Measurements from ENCODE around the gene NAA15.
"Not testable (repeated sequence)": the region's sequence is repeated elsewhere in the genome, so short reads cannot be mapped to it uniquely, and the experiment has no call there.

NAA15 gene

GRCh38 chr4:139301113-139301820 lies at the start of gene NAA15:
TSS of gene NAA15 (plus strand) at chr4:139301505. CDS start at chr4:139301778, 273 bp downstream.
- DNase-seq (ENCODE audit: low read depth) = peak; percentile 98

DNA sequence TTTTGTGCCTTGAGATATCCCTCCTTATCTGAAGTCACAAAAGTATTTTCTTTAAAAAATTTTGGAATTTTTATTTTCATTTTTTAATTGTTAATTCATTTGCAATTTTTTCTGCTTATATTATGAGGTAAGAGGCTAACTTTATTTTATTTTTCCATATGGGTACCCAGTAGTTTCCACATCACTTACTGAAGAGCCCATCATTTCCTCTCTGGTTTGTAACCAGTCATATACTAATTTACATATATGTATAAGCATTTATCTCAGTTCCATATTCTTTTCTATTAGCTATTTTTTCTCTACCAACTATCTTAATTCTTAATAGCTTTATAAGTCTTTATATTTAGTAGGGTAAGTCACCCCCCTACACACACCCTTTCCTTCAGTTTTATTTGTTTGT lies 48.3 kb upstream of the NAA15 start:
- no peak for DNase-seq (ENCODE audit: low read depth)

DNA sequence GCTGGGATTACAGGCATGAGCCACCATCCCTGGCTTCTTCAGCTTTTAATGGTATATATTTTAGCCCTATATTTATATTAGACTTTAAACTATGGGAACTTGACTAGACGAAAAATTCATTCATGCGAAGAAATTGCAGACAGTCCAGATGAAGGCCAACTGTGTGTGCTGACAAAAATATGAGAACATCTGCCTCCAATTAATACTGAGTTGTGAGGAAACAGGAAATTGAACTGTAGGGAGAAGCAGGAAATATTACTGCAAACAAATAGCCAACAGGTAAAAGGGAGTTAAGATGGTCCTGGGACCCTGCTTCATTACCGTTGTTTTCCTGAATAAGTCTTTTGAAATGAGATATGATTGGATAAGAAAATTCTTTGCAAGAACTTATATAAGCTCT lies 47.6 kb upstream of the NAA15 start:
- DNase-seq (ENCODE audit: low read depth) = peak; percentile 41

DNA sequence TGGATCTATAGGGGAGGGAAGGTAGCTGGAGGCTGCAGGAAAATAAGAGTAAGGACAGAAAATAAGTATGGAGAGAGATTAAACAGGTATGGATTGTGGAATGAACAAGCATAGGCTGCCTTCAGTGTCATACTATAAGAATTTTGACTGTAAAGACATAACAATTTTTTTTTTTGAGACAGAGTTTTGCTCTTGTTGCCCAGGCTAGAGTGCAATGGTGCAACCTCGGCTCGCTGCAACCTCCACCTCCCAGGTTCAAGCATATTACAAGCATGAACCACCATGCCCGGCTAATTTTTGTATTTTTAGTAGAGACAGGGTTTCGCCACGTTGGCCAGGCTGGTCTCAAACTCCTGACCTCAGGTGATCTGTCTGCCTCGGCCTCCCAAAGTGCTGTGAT lies 45.7 kb upstream of the NAA15 start:
- DNase-seq (ENCODE audit: low read depth) = not testable (repeated sequence)

DNA sequence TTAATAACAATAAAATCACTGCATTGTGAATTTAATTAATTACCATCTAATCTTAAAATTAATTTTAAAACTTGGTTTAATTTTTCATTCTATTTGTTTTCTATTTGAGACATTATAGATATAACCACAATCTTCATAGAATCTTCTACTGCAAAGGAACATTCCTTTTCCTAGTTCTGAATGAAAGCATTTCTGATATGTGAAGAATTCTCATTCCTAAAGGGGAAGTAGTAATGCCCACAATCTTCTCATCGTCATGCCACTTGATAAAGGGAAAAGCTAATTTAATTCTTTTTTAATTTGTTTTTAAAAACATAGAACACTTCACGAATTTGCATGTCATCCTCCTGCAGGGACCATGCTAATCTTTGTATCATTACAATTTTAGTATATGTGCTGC lies 45.0 kb upstream of the NAA15 start:
- DNase-seq (ENCODE audit: low read depth) = peak; percentile 40

GRCh38 chr4:139265654-139266053 lies 35.7 kb upstream of the NAA15 start:
- no peak for DNase-seq (ENCODE audit: low read depth)

DNA sequence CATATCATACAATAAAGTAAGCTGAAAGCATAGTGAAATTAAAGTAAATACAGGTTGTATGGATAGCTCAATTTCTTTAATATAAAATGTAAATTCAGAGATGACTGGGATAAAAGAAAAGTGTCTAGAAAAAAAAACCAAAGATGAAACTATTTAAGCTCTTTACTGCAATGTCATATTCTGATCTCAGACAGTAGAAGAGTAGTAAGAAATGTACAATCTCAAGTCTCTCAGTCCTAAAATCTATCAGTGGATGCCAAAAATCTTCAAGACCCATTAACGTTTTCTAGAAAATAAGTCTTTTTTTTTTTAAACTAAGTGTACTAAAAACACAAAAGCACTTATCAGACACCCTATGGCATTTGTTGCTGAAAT lies 35.1 kb upstream of the NAA15 start:
- no peak for DNase-seq (ENCODE audit: low read depth)

DNA sequence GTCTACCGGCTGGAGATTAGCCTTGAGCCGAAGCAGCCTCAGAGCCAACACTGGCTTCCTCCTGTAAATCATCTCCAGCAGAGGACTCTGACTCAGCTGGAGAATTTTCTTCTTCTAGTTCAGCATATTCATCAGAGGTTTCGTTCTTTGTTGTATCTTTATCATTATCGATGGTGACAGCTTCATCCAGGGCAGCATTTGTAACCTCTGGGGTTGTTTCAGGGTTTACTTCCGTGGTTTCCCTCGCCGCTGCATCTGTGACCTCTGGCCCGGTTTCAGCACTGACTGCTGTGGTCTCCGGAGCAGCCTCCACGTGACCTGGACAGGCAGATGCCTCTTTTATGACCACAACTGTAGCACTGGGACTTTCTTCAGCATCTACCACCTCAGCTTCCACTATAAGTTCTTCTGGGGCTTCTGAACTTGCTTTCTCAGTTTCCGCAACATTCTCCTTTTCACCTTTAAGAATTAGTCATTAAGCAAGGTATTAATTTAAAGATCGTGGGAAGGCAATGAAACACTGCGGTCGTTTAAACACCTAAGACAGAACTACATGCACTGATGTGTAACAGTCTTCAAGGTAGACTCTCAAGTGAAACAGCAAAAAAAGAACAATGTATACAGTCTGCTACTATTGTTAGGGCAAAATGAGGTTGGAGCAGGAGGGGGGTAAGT lies 34.6 kb upstream of the NAA15 start:
- peak; percentile 92 for DNase-seq (ENCODE audit: low read depth)

DNA sequence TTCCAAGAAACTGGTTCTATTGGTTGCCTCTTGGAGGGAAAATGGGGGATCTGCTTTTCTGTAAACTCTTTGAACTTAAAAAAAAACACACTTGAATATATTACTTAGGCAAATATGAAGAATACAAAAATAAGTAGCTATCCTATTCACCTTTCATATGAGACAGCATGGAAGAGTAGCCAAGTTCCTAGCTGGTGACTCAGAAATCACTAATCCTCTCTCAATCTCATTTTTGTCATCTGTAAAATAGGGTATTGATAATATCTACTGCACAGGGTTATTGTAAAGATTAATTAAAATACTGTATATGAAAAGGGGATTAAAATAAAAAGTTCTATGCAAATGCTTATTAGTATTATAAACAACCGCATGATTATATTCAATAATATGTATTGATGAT lies 34.0 kb upstream of the NAA15 start:
- DNase-seq (ENCODE audit: low read depth) = peak; percentile 39

DNA sequence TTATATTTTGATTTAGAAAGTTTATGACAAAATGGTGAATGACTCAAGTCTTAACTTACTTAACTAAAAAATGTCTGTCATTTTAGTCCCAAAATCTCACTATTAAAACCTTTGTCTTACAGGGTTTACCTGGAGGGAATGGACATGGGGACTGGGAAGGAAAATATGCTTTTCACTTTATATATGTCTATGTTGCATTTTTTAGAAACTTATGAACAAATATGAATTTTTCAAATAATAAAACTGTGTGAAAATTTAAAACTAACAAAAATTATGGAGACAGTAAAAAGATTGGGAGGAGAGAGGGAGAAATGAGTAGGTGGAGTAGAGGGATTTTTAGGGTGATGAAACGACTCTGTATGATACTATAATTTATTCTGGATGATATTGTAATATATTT lies 27.5 kb upstream of the NAA15 start:
- DNase-seq (ENCODE audit: low read depth) = no peak

GRCh38 chr4:139274790-139275189 lies 26.5 kb upstream of the NAA15 start:
- no peak for DNase-seq (ENCODE audit: low read depth)

DNA sequence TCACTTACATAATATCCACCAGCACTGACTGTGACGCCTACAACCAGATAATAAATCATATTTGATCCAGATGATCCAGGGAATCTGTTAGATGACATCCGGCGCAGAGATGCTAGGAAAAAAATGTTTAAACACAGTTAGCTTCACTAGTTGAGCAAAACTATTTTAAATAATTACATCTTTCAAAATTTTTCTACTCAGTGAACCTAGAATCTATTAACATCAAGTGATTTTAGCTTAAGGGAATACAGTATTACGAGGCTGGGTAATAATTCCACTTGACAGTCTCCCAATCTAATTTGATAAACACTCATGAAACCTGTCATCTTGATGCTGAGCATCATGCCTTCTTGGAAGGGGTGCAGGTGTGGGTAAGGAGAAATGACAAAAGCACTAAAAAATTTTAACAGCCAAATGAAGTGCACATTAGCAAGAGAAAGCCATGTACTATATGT lies 26.0 kb upstream of the NAA15 start:
- no peak for DNase-seq (ENCODE audit: low read depth)

DNA sequence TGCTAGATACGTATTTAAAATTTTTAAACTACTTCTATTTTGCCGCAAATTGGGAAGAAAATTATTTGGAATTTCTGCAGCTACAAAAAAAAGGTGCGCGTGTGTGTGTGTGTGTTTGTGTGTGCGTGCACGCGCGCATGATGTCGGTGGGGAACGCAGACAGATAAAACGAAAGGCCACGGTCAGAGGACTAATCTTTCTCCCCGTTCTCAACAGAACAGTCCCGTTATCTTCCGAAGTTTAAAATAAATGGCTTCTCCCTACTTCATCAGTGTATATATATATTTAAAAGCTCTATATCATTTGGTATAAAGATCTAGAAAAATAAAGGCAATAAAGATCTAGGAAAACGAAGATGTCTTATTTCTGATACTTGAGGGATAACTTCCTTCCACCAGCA lies 22.8 kb upstream of the NAA15 start:
- no peak for DNase-seq (ENCODE audit: low read depth)

- DNase-seq (ENCODE audit: low read depth) = peak; percentile 41
Measured at GRCh38 chr4:139278912-139279759, 22.2 kb upstream of the NAA15 start.

- DNase-seq (ENCODE audit: low read depth) = peak; percentile 46
Measured at GRCh38 chr4:139279760-139280620, 21.3 kb upstream of the NAA15 start, which contains the start of gene MGARP. TSS of gene MGARP (minus strand) at chr4:139280225. CDS start at chr4:139280158, 67 bp downstream.

- DNase-seq (ENCODE audit: low read depth) = peak; percentile 53
Measured at GRCh38 chr4:139282065-139282720, 19.1 kb upstream of the NAA15 start.

DNA sequence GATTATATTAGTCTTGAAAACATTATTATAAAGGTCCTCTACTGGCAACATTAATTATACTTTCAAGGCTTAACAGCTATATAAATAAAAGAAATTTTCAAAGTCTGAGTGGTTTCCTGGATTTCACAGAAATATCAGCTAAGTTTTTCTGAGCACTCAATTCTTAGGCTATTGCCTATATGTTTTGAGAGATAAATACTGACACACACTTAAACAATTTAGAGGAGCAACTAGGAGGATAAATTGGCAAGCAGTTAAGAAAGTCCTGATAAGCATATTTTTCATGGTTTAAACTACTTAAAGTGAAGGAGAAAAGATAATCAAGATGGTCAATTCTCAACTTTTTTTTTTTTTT lies 18.6 kb upstream of the NAA15 start:
- DNase-seq (ENCODE audit: low read depth) = peak; percentile 41

DNA sequence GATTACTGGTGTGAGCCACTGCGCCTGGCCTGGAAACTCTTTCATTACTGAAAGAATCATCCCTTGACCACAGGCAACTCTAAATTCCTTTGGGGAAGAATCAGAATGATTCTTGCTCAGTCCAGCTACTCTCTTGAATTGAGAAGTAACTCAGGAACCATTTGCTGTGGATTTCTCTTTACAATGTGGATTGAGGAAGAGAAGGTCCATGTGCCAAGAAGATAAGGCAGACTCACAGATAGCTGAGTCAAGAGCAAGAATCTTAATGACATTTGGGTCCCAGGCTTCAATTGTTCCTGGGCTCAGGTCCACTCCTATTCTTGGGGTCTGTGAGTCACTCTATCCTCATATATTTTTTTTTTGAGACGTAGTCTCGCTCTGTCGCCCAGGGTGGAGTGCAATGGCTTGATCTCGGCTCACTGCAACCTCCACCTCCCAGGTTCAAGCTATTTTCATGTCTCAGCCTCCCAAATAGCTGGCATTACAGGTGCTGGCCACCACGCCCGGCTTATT lies 15.1 kb upstream of the NAA15 start:
- no peak for DNase-seq (ENCODE audit: low read depth)

GRCh38 chr4:139295206-139295941 lies 5.9 kb upstream of the NAA15 start:
- DNase-seq (ENCODE audit: low read depth) = peak; percentile 93

GRCh38 chr4:139295942-139296299 lies 5.4 kb upstream of the NAA15 start:
- no peak for DNase-seq (ENCODE audit: low read depth)

Data from iris pigment epithelial cell (primary cell).